NCI-H82 (cell line): Measurements from ENCODE around the gene NLE1.
"Not testable (repeated sequence)": the region's sequence is repeated elsewhere in the genome, so short reads cannot be mapped to it uniquely, and the experiment has no call there.

ENCODE experiments used
- DNase-seq: peaks from one replicate; lab custom pipeline; 2025; lab: John Stamatoyannopoulos, UW

Gene NLE1

DNA sequence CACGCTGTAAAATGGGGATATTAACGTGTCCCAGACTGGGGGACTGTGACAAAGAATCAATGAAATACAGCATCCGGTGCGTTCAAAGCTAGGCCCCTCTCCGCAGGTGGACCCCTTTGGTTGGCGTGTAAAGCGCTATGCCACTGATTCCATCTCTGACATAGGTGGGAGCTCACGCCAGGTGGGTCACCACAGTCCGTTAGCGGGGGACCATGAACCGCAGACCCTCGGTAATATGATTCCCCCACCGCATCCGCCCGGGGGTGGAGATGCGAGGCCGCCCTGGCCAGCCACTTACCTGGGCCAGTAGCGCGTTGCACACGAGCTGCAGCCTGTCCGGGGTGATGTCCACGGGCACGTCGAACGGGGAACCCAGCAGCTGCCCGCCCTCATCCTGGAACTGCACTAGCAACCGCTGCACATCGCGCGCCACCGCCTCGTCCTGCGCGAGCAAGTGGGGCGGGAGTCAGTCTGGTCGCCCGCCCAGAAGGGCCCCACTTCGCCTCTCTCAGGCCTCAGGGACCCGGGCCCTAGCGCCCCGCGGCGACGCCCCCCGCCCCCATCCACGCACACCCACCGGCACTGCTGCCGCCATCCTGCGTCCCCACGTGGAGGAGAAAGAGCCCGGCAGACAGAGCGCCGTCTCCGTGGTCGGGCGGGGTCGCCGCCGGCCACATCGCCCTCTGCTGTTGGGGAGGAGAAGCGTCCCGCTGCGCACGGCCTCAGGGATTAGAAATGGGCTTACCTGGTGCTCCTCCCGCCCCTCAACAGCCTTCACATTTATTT is at the start of gene NLE1:
TSS of gene NLE1 (minus strand) at position 623 of the 786 bp plus-strand sequence. CDS start at position 595, 28 bp downstream.
- DNase-seq = peak; percentile 90

DNA sequence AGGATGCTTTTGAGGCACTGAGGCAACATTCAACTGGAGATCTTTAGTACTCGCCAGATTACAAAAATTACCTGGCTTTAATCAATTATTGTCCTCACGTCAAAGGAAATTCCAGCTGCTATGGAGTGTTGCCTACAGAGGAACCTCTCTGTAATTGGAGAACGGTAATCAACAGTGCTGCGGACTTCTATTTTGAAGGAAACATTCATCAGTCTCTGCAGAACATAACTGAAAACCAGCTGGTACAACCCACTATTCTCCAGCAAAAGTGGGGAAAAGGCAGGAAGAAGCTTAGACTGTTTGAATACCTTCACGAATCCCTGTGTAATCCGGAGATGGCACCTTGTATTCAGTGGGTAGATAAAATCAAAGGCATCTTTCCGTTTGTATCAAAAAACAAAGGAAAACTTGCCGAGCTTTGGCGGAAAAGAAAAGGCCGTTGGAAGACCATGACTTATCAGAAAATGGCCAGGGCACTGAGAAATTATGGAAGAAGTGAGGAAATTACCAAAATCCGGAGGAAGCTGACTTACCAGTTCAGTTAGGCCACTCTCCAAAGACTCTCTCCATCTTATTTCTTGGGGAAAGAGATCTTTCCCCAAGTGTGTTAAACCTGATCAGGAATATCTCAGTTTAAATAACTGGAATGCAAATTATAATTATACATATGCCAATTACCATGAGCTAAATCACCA is 49.0 kb upstream of the NLE1 start:
- DNase-seq = no peak

- DNase-seq = no peak
Observed at GRCh38 chr17:35189291-35189690, 47.2 kb upstream of the NLE1 start.

- no peak for DNase-seq
Observed at GRCh38 chr17:35188111-35188510, 46.0 kb upstream of the NLE1 start.

DNA sequence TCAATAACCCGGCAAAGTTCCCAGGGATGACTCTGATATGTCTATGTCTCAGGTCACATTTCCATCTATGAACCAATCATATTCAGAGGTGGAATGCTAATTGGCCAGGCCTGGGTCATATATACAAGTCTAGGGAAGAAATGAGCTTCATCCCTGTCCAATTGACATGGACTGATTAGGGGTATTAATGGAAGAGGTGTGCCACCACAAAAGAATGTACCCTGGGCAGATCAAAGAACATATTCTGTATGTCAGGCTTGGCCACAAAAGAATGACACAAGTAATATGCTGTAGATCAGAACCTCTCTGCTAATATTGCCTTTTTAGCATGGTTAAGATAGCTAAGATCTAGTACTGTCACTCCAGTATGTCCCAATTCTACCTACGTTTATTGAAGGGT is 45.4 kb upstream of the NLE1 start:
- DNase-seq = no peak

GRCh38 chr17:35185849-35186248 is 43.7 kb upstream of the NLE1 start:
- DNase-seq = no peak

GRCh38 chr17:35184274-35184673 is 42.2 kb upstream of the NLE1 start:
- no peak for DNase-seq

DNA sequence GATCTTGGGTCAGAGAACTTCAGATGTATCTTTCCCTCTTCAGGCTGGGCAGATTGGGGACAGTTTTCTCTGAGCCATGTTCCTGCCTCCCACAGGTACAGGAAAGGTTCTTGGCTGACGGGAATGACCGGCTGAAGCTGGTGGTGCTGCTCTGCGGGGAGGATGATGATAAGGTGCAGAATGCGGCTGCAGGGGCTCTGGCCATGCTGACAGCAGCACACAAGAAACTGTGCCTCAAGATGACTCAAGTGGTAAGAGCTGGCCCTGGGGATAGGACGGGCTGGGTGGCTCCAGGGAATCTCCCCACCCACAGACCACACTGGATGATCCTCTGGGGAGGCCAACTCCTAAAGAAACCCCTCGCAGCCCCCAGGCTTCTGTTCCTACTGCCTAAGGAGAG is 41.2 kb upstream of the NLE1 start:
- DNase-seq = no peak

DNA sequence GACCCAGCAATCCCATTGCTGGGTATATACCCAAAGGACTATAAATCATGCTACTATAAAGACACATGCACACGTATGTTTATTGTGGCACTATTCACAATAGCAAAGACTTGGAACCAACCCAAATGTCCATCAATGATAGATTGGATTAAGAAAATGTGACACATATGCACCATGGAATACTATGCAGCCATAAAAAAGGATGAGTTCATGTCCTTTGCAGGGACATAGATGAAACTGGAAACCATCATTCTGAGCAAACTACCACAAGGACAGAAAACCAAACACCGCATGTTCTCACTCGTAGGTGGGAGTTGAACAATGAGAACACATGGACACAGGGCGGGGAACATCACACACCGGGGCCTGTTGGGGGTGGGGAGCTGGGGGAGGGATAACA is 37.3 kb upstream of the NLE1 start:
- not testable (repeated sequence) for DNase-seq

DNA sequence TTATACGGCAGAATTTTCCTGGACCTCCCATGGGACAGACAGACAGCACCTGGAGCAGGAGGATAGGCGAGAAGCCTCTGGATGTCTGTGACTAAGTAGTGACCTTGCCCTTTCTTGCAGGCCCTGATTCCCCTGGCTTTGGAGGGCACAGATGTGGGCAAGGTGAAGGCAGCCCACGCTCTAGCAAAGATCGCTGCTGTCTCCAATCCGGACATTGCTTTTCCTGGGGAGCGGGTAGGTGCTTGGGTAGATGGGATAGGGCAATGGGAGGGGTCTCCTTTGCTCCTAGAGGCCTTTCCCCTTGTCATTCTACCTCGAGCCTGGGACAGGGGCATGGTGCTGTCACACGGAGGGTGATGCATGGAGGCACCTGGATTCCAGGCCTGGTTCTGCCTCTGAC is 34.8 kb upstream of the NLE1 start:
- DNase-seq = no peak

GRCh38 chr17:35175638-35176415 is 33.7 kb upstream of the NLE1 start:
- DNase-seq = no peak

GRCh38 chr17:35174835-35175334 is 32.8 kb upstream of the NLE1 start:
- DNase-seq = no peak

DNA sequence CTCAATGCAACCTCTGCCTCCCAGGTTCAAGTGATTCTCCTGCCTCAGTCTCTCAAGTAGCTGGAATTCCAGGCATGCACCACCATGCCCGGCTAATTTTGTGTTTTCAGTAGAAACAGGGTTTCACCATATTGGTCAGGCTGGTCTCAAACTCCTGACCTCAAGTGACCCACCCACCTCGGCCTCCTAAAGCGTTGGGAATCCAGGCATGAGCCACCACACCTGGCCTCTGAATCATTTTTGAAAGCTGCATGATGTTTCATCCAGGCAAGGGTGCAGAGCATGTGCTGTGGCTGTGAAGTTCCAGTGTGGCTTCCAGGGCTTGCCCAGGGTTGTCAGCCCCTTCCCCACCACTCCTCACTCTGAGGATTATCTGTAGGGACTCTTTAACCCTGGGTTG is 30.2 kb upstream of the NLE1 start:
- not testable (repeated sequence) for DNase-seq

DNA sequence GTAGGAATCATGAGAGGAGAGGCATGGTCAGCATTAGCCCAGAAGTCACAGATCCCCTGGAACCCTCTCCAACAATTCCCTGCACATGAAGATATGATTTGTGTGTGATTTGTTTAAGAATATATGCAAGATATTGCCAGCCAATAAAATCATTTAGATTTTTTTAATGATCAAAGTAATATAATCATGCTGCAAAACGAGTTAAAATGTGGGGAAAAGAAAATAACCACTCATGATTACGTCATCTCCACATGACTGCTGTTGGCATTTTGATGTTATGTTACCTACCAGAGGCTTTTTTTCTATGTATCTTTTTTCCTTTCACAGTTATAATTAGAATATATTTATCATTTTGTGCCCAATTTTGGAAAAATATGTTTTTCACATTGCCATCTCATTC is 29.7 kb upstream of the NLE1 start:
- DNase-seq = no peak

DNA sequence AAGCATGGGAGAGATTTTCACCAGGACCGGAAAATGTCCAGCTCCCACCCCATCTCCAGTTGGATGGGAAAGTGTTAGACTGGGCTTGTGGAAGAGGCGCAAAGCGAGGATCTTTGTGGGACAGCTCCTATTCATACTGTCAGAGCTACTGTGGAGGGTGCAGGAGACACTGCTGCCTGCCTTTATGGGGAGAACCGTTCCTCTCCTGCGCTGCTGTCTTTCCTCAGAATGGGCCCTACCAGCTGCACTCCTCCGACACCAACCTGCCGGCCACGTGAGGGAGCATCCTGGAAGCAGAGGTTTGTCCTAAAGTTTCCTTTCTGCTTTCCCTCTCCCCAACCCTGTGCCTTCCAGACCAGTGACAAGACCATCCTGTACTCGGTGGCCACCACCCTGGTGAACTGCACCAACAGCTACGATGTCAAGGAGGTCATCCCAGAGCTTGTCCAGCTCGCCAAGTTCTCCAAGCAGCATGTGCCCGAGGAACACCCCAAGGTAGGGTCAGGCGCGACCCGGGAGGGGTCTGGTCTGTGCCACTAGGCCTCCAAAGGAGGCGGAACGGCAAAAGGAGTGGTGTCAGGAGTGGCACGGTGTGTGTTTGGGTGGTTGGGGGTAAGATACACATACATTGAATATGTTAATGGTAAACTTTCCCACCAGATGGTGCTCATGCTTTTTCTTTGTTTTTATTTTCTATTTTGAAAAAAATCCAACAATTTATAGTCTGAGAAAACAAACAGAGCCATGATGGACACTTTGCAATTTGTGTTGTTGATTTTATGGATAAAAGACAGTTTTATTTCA is 29.1 kb upstream of the NLE1 start:
- DNase-seq = no peak

GRCh38 chr17:35169835-35170363 is 27.8 kb upstream of the NLE1 start:
- DNase-seq = no peak

DNA sequence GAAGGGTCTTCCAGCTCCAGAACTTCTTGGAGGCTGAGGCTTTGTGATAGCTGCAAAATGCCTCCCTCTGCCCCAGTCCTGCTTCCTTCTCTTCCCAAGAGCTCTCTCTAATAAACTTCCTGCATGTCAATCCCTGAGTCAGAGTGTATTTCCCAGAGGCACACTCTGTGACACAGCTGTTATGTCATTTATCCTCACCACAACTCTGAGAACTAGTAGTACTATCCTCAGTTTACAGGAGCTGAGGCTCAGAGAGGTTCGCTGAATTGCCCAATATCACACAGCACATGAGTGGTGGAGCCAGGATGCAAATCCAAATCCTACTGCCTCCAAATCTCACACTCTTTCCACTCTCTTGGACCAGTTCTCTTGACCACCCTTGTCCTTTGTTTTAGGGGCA is 25.6 kb upstream of the NLE1 start:
- no peak for DNase-seq

DNA sequence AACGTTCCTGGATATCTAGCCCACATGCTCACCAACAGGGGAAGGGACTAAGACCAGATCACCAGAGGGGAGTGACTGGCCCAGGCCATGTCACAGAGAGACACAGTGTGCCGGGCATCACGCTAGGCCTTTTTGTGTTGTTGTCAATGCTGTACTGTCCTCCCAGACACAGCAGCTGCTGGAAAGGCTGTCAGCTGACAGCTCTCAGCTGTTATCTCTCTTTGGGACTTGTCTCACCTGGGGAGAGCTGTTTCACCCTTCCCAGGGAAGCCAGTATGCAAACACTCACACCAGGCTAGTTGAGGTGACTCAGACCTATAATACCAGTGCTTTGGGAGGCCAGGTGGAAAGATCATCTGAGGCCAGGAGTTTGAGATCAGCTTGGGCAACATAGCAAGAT is 24.9 kb upstream of the NLE1 start:
- no peak for DNase-seq

DNA sequence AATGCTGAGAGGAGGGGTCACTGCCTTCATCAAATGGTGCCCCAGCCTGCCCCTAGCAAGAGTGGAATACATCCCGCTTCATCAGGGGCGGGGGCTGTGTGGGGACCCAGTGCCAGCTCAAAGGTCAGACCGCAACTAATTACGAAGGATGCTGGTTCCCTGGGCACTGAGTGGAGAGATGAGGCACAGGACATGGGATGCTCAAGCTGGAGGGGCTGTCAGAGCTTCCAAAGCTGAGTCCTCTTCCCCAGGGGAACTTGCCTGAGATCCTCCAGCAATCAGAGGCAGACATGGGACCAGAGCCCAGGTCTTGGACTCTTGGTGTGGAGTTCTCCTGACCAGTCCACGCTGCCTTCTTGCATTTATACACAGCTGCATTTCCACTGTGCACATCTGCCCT is 24.4 kb upstream of the NLE1 start:
- no peak for DNase-seq

DNA sequence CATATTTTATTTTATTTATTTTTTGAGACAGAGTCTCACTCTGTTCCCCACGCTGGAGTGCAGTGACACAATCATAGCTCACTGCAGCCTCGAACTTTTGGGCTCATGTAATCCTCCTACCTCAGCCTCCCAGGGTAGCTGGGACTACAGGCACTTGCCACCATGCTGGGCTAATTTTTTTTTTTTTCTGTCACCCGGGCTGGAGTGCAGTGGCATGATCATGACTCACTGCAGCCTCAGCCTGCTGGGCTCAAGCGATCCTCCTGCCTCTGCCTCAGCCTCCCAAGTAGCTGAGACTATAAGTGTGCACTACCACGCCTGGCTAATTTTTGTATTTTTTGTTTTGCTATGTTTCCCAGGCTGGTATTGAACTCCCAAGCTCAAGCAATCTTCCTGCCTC is 22.6 kb upstream of the NLE1 start:
- no peak for DNase-seq

DNA sequence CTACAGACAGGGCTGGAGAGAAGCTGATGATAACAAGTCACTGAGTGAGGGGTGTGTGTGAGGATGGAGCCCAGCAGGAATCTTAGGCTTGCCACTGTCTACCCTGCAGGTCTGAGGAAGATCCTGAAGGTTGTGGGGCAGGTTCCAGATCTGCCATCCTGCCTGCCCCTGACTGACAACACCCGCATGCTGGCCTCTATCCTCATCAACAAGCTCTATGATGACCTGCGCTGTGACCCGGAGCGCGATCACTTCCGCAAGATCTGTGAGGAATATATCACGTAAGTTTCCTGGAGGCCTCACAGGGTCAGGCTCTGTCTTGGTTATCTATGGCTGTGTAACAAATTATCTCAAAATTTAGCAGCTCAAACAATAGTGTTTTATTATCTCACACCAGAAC is 21.8 kb upstream of the NLE1 start:
- DNase-seq = no peak

- no peak for DNase-seq
Observed at GRCh38 chr17:35162755-35163154, 20.7 kb upstream of the NLE1 start.
